Cardiac fibroblast (primary cell): Measurements from ENCODE around the gene CCDC63.
A peak's percentile ranks its signal among the peaks of the same experiment; 100 is the strongest.

ENCODE experiments used
- DNase-seq, 2 donors: peaks; one replicate each; pipeline versions ENCODE4 v3.0.0 to v3.0.0-alpha.2; 2010; ENCODE audit warnings: low read depth in 2 of 2
- H3K4me3 ChIP-seq, 2 donors: replicated peaks in 1 of 2; 1 replicate in 1 of 2; 2 replicates in 1 of 2; pipeline ENCODE4 v1.5.1; 2011; ENCODE audit warnings: low read depth in 2 of 2, low read length in 2 of 2, mild to moderate bottlenecking in 2 of 2, moderate library complexity in 1 of 2
- CTCF ChIP-seq: IDR thresholded peaks from one replicate; pipeline ENCODE4 v1.5.1; 2011; ENCODE audit warnings: low read depth, mild to moderate bottlenecking, low read length, inconsistent platforms

The CCDC63 gene

GRCh38 chr12:110930348-110931314 is 83.8 kb downstream of the CCDC63 start:
- H3K4me3 ChIP-seq = no peak overlapping the region
- no peak for DNase-seq
- TF ChIP-seq CTCF = no peak

GRCh38 chr12:110931315-110931728 is 84.5 kb downstream of the CCDC63 start:
- H3K4me3 ChIP-seq = no peak overlapping the region
- TF ChIP-seq CTCF = no peak
- DNase-seq = peak in 1 of 2 donors; percentile 39

- peak; percentile 21 to 25 for DNase-seq
- H3K4me3 ChIP-seq = no peak overlapping the region
- peak; percentile 51 for TF ChIP-seq CTCF
Measured at GRCh38 chr12:110932046-110932445, 85.3 kb downstream of the CCDC63 start.

- no peak for DNase-seq
- no peak for TF ChIP-seq CTCF
- H3K4me3 ChIP-seq = no peak overlapping the region
Measured at GRCh38 chr12:110933326-110933974, 86.7 kb downstream of the CCDC63 start.

GRCh38 chr12:110934093-110934852 is 87.5 kb downstream of the CCDC63 start:
- DNase-seq = peak in 1 of 2 donors; percentile 50
- H3K4me3 ChIP-seq = no peak overlapping the region
- no peak for TF ChIP-seq CTCF

GRCh38 chr12:110935588-110935987 is 88.8 kb downstream of the CCDC63 start:
- TF ChIP-seq CTCF = no peak
- DNase-seq = no peak
- H3K4me3 ChIP-seq = no peak overlapping the region
